ENCODE measurements around the gene SSH2. TPM values are rescaled to one million over a fixed set of nuclear protein-coding genes. Genes with fewer than 3 reads are reported as not detected.

The SSH2 gene
- total and polyA plus RNA-seq, 2 experiments from 2014 or later = 8.3 to 18.9 TPM

DNA sequence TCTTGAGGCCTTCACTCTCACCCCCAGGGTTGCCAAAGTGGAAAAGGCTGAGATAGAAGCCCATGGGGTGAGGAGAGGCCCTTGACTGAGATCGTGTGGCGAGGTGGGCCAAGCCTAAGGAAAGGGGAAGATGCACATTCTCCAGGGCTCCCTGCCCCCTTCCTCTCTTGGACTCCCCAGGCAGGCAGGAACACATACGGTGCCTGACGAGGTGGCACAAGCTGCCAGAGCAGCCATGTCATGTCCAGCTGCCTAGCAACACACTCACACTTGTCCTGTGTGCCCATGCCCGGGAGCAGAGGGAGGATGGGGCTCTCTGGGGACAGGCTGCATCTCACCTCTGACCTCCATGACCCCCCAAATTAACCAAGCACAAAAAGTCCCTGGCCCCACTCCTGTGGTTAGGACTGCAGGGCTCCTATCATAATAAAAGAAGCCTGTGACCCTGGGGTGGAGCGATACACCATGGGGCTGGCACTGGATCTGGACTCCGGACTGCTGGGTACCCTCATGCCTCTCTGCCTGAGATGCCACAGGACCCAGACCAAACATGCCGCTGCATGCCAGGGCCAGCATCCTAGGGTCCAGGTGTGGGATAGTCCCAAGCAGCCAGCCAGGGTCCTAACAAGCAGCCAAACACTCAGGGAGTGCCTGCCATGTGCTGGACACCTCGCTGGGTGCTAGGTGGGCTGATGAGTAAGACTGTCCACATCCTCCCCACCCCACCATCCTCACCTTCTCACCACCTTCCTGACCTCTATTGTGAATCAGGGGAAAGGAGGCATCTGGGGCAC is 343.2 kb downstream of the SSH2 start:
- H3K4me3 ChIP-seq = no peak overlapping the region
- DNase-seq = no peak
- no peaks in the 10 kb centered on the region for H3K9me3 ChIP-seq (ENCODE audit: low read depth)
- H3K9ac ChIP-seq = peak overlapping the region; percentile 81; the same call in 1 of the 2 replicates
- H3K27ac ChIP-seq = no peak overlapping the region
- peaks cover 6% of the 10 kb centered on the region; the same call in 1 of the 2 replicates for H3F3A ChIP-seq (ENCODE audit: insufficient read depth)
- H4K20me1 ChIP-seq (ENCODE audit: insufficient read depth) = peaks cover 3% of the 10 kb centered on the region; the same call in 1 of the 2 replicates
- no peaks in the 10 kb centered on the region; the same call in 1 of the 2 replicates for H3K36me3 ChIP-seq (ENCODE audit: low read depth)
- no peak for TF ChIP-seq EZH2 (IDR thresholded peaks at IDR 0.05; ENCODE audit: insufficient read depth, poor library complexity, severe bottlenecking)
- TF ChIP-seq EZH2phosphoT487 (IDR thresholded peaks at IDR 0.05; ENCODE audit: insufficient read depth, low read depth) = no peak
- no peaks in the 10 kb centered on the region for H3K27me3 ChIP-seq (replicated peaks; ENCODE audit: insufficient read depth)
- WGBS, 2 experiments (ENCODE audit: low coverage in 1 of 2, low lambda C conversion rate in 2 of 2, missing lambda C conversion rate in 2 of 2) = 85 to 93% methylated on average over 9 of the region's 9 CpGs
- peaks cover 69% of the 10 kb centered on the region for H3K79me2 ChIP-seq (ENCODE audit: insufficient read depth)
- H3K4me1 ChIP-seq (ENCODE audit: insufficient read depth) = peaks cover 22% of the 10 kb centered on the region
- no peaks in the 10 kb centered on the region for H3K9me2 ChIP-seq (ENCODE audit: insufficient read depth)
- in situ Hi-C loops (cut with MboI) = no loop called here
- no peak overlapping the region for H2AFZ ChIP-seq
- no peak overlapping the region for H3K4me2 ChIP-seq (ENCODE audit: unreplicated experiment)

GRCh38 chr17:29585080-29585751 is 344.8 kb downstream of the SSH2 start:
- Histone ChIP-seq H3K4me3 (no peak overlapping the region), H3K9me2 (ENCODE audit: insufficient read depth) (no peaks in the 10 kb centered on the region), H3K4me1 (ENCODE audit: insufficient read depth) (peaks cover 17% of the 10 kb centered on the region), H3K27me3 (replicated peaks; ENCODE audit: insufficient read depth) (no peaks in the 10 kb centered on the region), H3K4me2 (ENCODE audit: unreplicated experiment) (no peak overlapping the region), H3F3A (ENCODE audit: insufficient read depth) (no peaks in the 10 kb centered on the region), H3K9me3 (ENCODE audit: low read depth) (no peaks in the 10 kb centered on the region), H3K27ac (no peak overlapping the region), H2AFZ (no peak overlapping the region), H4K20me1 (ENCODE audit: insufficient read depth) (peaks cover 3% of the 10 kb centered on the region; the same call in 1 of the 2 replicates), H3K36me3 (ENCODE audit: low read depth) (no peaks in the 10 kb centered on the region; the same call in 1 of the 2 replicates), H3K9ac (no peak overlapping the region), H3K79me2 (ENCODE audit: insufficient read depth) (peaks cover 69% of the 10 kb centered on the region)
- in situ Hi-C loops (cut with MboI) = no loop called here
- 77 to 78% methylated on average over 8 of the region's 8 CpGs for WGBS, 2 experiments (ENCODE audit: low coverage in 1 of 2, low lambda C conversion rate in 2 of 2, missing lambda C conversion rate in 2 of 2)
- DNase-seq = no peak
- TF ChIP-seq EZH2 (IDR thresholded peaks at IDR 0.05; ENCODE audit: insufficient read depth, poor library complexity, severe bottlenecking) (no peak), EZH2phosphoT487 (IDR thresholded peaks at IDR 0.05; ENCODE audit: insufficient read depth, low read depth) (no peak)

DNA sequence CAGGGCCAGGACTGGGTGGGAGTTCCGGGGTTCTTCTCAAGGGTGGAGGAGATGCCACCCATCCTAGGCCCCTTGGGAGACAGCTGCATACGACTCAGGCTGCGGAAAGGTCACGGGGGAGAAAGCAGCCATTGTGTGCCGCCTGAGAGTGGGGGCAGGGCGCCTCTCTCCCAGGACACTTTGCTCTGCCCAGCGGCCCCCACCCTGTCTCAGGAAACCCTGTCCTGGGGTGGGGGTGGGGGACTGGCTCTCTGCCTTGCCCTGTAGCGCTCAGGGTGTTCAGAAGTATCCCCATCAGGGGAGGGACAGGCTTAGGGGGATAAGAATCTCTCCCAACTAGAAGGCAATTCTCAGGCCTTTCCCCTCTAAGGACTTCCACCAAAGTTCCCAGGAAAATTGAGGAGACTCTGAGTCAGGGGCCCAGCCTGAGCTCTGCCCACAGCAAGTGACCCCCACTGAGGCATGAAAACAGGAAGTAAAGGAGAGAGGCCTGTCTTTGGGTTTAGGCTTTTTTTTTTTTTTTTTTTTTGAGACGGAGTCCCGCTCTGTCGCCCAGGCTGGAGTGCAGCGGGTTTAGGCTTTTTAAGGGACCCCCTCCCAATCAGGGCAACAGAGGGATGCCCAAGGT is 345.5 kb downstream of the SSH2 start:
- Histone ChIP-seq H4K20me1 (ENCODE audit: insufficient read depth) (peaks cover 3% of the 10 kb centered on the region; the same call in 1 of the 2 replicates), H3F3A (ENCODE audit: insufficient read depth) (no peaks in the 10 kb centered on the region), H3K9ac (no peak overlapping the region), H3K9me2 (ENCODE audit: insufficient read depth) (no peaks in the 10 kb centered on the region), H3K27ac (no peak overlapping the region), H3K4me3 (no peak overlapping the region), H3K4me2 (ENCODE audit: unreplicated experiment) (no peak overlapping the region), H3K27me3 (replicated peaks; ENCODE audit: insufficient read depth) (no peaks in the 10 kb centered on the region), H2AFZ (no peak overlapping the region), H3K36me3 (ENCODE audit: low read depth) (no peaks in the 10 kb centered on the region; the same call in 1 of the 2 replicates), H3K9me3 (ENCODE audit: low read depth) (no peaks in the 10 kb centered on the region), H3K79me2 (ENCODE audit: insufficient read depth) (peaks cover 69% of the 10 kb centered on the region), H3K4me1 (ENCODE audit: insufficient read depth) (peaks cover 12% of the 10 kb centered on the region)
- 90 to 93% methylated on average over 12 of the region's 12 CpGs for WGBS, 2 experiments (ENCODE audit: low coverage in 1 of 2, low lambda C conversion rate in 2 of 2, missing lambda C conversion rate in 2 of 2)
- DNase-seq = no peak
- TF ChIP-seq EZH2 (IDR thresholded peaks at IDR 0.05; ENCODE audit: insufficient read depth, poor library complexity, severe bottlenecking) (no peak), EZH2phosphoT487 (IDR thresholded peaks at IDR 0.05; ENCODE audit: insufficient read depth, low read depth) (no peak)
- in situ Hi-C loops (cut with MboI) = no loop called here

Measured in GM23248 (cell line).